GM18909 (cell line): ENCODE results near the gene ZFPL1.

Experiments used
- ATAC-seq: cut with Tn5 transposase; IDR thresholded peaks from one replicate; pipeline ENCODE4 v1.9.1; 2021; ENCODE audit warnings: mild to moderate bottlenecking; ENCODE audit not compliant: unreplicated experiment, poor library complexity

The ZFPL1 gene

DNA sequence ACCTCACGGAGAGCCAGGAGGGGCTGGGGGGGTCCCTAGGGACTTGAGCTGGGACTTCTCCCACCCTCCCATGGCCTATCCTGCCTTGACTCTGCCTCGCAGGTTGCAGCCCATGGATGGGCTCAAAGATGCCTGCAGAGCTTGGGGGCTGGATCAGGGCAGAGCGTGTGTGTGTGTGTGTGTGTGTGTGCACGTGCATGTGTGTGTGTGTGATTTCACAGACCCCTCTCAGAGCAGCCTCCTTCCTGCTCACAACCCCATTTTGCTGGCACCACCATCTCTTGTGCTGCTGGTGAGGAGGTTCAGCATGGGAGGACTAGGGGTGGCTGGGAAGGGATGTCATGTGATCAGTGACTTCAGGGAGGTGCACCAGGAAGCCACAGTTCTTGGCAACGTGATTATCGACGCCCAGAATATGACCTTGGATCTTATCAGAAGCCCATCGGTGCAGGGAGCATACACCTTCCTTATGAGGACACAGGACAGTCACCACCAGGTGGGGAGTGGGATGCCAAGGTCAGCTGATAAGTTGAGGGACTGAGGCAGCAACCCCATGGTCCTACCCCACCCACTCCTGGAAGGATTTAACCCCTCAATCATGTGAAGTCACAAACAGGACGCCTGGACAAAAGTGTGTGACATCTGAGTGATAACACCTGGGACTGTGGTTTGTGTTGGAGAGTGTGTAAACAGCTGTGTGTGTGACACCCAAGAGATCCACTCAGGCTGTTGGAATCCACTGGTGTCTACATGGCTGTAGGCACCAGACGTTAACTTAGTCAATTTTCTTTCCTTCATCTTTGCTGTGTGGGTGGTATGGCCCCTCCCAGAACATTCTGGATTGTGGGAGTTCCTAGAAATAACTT, 23.8 kb upstream of the ZFPL1 start:
- ATAC-seq: no peak

DNA sequence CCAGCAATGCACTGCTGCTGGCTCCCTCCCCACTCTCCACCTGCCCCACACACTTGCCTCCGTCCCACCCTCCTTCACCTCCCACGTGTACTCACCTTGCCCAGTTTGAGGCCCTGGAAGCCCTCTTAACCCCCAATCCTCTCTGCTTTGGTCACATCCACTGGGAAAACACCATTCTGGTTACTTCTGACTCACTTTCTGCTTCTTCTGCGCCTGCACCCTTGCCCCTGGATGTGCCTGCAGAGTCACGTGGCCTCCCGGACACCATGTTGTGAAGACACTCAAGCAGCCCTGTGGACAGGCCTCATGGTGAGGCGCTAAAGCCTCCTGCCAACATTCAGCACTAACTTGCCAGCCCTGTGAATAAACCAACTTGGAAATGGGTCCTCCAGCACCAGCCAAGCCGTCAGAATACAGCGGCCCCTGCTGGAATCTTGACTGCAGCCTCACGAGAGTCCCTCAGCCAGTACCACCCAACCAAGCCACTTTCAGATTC, 23.1 kb upstream of the ZFPL1 start:
- no peak for ATAC-seq

DNA sequence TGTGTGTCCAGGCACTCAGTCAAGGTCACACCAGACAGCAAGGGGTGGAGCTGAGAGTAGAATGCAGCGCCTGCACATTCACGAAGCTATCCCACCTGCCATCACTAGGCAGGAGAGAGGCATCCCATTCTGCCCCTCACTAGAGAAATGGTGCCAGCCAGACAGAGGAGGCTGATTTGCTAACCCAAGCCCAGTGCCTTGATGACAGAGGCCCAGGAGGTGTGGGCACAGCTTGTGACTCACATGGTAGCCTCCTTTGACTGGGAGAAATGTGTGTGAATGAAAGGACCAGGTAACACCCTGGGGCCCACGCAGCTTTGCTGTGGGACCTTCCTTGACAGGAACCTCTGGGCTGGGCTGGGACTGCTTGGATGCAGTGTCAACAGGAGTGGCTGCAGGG, 20.5 kb upstream of the ZFPL1 start:
- no peak for ATAC-seq

GRCh38 chr11:65064847-65065240, 19.2 kb upstream of the ZFPL1 start:
- no peak for ATAC-seq

DNA sequence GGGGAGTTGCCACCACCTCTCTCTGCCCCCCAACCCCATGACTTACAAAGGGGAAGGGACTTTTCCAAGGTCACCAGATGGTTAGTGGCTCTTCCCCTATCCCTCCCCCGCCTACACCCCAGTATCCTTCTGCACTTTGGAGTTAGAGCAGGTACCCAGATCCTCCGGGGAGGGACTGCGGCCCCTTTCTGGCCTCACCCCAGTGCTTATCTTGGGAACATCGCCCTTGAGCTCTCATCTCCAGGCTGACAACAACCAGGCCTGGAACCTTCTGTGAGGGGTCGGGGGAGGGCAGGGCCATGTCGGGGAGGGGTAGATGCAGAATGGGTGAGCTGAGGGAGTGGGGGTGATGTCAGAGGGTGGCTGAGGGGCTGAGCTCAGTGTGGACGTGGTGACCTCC, 18.2 kb upstream of the ZFPL1 start:
- ATAC-seq: no peak

DNA sequence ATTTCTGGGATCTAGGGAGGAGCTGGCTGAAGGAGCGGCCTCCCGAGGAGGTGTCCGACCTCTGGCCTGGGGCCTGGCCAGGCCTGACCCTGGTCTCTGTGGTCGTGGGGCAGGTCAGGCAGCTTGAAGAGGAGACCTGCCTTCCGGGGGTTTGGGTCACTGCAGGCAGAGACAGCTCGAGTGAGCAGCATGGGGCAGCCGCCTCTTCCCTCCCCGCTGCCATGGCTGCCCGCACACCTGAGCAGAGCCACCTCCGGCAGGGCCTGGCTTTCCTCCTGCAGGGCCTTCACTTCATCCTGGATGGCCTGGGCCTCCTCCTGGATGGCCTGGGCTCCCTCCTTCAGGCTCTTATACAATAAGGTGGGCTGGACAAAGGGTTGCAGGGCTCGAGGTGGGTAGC, 17.7 kb upstream of the ZFPL1 start:
- no peak for ATAC-seq

DNA sequence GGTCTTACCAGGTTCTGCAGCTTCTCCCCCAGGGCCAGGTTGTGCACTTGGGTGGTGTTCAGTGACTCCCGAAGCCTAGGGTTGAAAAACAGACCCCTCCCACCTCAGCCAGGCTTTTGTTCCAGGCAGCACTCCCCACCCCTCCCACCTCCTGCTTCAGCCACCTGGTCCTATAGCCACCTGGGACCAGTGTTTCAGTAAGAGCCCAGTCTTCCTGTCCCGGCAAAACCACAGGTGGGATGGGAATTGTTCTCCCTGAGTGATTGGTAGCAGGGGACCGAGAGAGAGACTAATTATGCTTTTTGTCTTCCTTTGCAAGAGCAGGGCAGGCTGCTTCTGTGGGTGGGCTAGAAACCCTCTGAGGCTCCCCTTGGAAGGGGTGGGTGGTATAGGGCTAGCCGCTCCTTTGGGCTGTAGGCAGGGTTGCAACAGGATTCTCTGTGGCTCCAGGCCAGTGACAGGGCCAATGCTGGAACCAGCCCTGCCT, 17.2 kb upstream of the ZFPL1 start:
- ATAC-seq: no peak

DNA sequence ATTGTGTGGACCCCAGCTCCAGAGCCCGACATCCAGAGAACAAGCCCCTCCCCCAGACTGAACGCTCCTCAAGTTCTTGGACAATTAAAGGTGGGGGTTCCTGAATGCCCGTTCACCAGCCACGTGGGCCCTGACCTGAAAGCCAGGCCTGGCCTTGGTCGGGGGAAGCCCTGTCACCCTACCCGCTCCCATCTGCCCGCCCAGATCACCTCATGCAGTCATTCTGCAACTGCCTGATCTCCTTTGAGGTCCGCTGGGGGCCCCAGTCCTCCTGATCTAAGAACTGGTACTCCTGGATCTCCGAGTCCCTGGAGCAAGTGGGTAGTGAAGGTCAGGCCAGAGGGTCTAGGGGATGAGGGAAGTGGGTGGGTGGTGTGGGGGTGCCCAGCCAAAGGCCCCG, 16.6 kb upstream of the ZFPL1 start:
- no peak for ATAC-seq

- ATAC-seq: no peak
Measured at GRCh38 chr11:65069217-65069616, 14.8 kb upstream of the ZFPL1 start.

DNA sequence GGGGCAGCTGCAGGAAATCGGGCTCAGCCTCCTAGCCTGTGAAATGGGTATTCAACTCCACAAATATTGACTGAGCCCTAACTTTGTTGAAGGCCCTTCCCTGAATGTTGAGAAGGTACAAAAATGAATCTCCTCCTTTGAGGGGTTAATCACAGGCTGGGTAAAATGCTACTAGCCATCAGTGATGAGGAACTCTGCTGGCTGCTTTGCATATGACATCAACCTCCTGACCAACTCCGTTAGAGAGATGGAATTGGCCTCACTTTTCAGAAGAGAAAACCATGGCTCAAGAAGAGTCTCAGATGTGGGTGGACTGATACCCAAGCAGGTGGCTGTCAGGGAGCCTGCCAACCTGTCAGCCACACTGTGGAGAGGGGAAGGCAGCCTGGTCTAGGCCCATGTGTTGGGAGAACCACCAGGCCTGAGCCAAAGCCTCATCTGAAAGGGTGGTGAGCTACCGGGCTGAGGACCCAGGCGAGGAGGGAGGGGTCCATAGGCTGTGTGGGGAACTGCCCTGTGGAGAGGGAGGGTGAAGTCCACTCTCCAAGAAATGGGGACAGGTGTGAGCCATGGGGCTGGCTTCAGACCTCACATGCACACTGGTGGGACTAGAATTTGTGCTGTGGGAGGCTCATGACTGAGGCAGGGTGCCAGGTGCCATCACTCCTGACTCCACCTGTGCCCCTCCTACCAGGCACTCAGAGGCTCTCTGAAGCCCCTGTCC, 12.0 kb upstream of the ZFPL1 start:
- no peak for ATAC-seq

DNA sequence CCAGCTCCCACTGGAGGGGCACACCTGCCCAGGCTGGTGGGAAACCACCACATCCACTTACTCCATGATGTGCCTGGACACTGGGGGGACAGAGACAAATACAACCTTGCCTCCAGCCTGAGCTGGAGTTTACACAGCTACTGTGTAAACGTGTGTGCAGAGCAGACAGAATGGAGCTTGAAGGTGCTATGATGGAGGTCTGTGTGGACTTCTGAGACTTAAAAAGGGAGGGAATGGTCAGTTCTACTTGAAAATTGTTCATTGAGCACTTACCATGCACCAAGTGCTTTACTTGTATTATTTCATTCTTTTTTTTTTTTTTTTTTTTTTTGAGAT, 11.4 kb upstream of the ZFPL1 start:
- no peak for ATAC-seq

GRCh38 chr11:65077451-65077850, 6.6 kb upstream of the ZFPL1 start:
- ATAC-seq: no peak

DNA sequence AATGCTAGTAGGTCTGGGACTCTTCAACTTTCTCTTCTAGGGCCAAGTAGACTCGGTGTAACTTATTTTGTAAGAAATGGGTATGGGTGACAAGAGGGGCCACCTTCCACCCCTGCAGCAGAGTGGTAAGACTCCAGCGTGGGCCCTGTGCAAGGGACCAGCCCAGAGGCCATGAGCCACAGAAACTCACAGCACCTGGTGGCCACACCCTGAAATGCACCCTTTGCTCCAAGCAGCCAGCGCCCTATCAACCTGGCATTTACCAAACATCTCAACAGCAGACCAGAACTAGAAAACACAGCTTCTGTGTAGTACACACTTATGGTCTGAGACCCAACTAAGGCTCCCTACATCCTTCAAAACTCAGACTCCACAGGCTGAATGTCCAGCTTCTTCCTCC, 5.9 kb upstream of the ZFPL1 start:
- no peak for ATAC-seq

DNA sequence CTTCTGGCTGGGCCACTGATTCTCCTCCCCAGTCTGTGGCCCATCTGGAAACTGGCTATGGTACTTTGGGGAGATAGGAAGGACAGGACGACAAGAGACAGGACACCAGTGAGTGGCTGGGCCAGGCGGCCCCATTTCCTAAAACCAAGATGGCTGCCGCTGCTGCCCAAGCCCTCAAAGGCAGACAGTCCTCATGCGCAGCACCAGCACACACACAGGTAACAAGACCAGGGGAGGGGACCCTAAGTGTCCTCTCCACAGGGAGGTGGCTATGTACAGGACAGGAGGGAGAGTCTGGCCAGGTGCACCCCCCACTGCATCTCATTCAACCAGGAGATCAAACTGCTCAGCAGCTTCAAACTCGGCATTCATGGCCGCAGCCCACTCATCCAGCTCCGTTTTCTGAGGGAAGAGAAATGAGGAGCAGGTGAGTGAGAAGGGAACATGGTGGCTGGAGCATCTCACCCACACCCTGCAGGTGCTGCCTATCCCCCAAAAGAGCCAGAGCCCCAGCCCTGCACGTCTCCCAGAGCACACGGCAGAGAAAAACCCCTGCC, 5.2 kb upstream of the ZFPL1 start:
- ATAC-seq: no peak

GRCh38 chr11:65083134-65083833, 738 bp upstream of the ZFPL1 start:
- ATAC-seq: peak; percentile 14

GRCh38 chr11:65084598-65085375, 765 bp downstream of the ZFPL1 start:
- no peak for ATAC-seq

- ATAC-seq: no peak
Measured at GRCh38 chr11:65085446-65085845, 1.4 kb downstream of the ZFPL1 start.

- ATAC-seq: no peak
Measured at GRCh38 chr11:65086809-65087208, 2.8 kb downstream of the ZFPL1 start.

DNA sequence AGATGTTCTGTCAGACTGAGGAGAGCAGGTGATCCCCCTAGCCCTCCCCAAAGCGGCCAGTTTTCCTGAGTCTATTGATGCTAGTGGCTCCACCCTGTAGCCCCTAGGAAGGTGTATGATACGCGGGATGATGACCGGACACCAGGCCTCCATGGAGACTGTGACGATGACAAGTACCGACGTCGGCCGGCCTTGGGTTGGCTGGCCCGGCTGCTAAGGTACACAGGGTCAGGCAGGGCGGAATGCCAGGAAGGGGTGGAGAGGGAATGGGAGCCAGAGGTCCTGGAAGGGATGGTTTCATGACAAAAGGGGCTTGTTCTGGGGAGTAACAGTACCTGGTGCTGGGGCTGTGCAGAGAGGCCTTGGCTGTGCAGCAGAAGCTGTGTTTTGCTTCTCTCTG, 3.2 kb downstream of the ZFPL1 start:
- no peak for ATAC-seq

- no peak for ATAC-seq
Measured at GRCh38 chr11:65087827-65088226, 3.8 kb downstream of the ZFPL1 start.
